GM12892 (cell line): ENCODE results near the gene LOXL3.

Experiments used
- POLR2A ChIP-seq: IDR thresholded peaks from 2 replicates; pipeline ENCODE4 v1.6.1; 2011; ENCODE audit warnings: low read depth, low read length, control low read depth
- POLR2AphosphoS5 ChIP-seq: IDR thresholded peaks from 2 replicates; pipeline ENCODE4 v1.6.1; 2011; ENCODE audit warnings: low read depth, low read length, control low read depth
- TAF1 ChIP-seq: IDR thresholded peaks from 2 replicates; pipeline ENCODE4 v1.6.1; 2011; ENCODE audit warnings: low read depth, mild to moderate bottlenecking, control low read depth, low read length, borderline replicate concordance

DNA sequence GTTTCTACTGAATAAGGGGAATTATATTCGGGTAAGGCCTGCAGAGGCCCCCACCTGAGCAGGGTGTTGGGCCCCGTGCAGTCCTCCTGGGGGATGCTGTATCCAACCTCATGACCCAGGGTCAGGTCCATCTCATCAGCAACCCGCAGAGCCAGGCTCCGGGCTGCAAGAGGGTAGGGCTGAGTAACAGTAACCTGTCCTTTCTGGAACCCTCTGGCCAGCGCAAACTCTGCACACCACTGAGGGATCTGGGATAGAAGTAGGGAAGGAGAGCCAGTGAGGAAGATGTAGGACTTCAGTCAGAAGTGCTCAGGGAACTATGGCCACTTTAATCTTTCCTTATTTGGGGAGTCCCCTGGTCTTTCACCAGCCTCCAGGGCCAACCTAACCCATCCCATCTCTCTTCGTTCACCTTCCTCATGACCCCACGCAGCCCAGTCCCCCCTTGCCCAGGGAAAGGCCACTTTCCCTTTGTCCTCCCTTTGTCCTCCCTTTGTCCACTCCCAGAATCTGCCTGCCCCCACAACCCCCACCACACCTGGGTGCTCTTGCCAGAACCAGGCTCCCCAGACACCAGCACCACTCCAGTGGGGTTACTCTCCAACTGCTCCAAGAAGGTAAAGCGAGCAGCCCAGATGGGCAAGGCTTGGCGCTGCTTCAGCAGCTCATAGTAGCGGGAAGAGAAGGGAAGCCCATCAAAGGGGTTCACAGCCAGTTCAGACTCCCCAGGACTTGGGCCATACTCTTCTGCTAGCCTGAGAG lies 28.6 kb downstream of the LOXL3 start:
- TF ChIP-seq POLR2A (no peak), TAF1 (no peak), POLR2AphosphoS5 (no peak)
